ENCODE results near the gene PRODH2.

Gene PRODH2

GRCh38 chr19:35789978-35790944 is 22.4 kb downstream of the PRODH2 start:
- TF ChIP-seq, protein P1, sequence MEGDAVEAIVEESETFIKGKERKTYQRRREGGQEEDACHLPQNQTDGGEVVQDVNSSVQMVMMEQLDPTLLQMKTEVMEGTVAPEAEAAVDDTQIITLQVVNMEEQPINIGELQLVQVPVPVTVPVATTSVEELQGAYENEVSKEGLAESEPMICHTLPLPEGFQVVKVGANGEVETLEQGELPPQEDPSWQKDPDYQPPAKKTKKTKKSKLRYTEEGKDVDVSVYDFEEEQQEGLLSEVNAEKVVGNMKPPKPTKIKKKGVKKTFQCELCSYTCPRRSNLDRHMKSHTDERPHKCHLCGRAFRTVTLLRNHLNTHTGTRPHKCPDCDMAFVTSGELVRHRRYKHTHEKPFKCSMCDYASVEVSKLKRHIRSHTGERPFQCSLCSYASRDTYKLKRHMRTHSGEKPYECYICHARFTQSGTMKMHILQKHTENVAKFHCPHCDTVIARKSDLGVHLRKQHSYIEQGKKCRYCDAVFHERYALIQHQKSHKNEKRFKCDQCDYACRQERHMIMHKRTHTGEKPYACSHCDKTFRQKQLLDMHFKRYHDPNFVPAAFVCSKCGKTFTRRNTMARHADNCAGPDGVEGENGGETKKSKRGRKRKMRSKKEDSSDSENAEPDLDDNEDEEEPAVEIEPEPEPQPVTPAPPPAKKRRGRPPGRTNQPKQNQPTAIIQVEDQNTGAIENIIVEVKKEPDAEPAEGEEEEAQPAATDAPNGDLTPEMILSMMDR (IDR thresholded peaks at IDR 0.05): no peak

- TF ChIP-seq, protein P1 (IDR thresholded peaks at IDR 0.05): no peak
These were observed 23.3 kb downstream of the PRODH2 start for GRCh38 chr19:35789195-35789977.

- TF ChIP-seq, protein P1 (IDR thresholded peaks at IDR 0.05): no peak
These were observed 24.3 kb downstream of the PRODH2 start for GRCh38 chr19:35788205-35788960.

DNA sequence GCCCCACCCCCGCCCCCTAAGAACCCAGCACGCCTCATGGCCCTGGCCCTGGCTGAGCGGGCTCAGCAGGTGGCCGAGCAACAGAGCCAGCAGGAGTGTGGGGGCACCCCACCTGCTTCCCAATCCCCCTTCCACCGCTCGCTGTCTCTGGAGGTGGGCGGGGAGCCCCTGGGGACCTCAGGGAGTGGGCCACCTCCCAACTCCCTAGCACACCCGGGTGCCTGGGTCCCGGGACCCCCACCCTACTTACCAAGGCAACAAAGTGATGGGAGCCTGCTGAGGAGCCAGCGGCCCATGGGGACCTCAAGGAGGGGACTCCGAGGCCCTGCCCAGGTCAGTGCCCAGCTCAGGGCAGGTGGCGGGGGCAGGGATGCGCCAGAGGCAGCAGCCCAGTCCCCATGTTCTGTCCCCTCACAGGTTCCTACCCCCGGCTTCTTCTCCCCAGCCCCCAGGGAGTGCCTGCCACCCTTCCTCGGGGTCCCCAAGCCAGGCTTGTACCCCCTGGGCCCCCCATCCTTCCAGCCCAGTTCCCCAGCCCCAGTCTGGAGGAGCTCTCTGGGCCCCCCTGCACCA is 25.3 kb downstream of the PRODH2 start:
- TF ChIP-seq, protein P1 (IDR thresholded peaks at IDR 0.05): no peak

GRCh38 chr19:35786299-35787160 is 26.1 kb downstream of the PRODH2 start:
- TF ChIP-seq, protein P1 (IDR thresholded peaks at IDR 0.05): no peak

GRCh38 chr19:35785339-35785627 is 27.4 kb downstream of the PRODH2 start:
- TF ChIP-seq, protein P1 (IDR thresholded peaks at IDR 0.05): no peak
